ENCODE results near the gene DOCK1.

The DOCK1 gene

DNA sequence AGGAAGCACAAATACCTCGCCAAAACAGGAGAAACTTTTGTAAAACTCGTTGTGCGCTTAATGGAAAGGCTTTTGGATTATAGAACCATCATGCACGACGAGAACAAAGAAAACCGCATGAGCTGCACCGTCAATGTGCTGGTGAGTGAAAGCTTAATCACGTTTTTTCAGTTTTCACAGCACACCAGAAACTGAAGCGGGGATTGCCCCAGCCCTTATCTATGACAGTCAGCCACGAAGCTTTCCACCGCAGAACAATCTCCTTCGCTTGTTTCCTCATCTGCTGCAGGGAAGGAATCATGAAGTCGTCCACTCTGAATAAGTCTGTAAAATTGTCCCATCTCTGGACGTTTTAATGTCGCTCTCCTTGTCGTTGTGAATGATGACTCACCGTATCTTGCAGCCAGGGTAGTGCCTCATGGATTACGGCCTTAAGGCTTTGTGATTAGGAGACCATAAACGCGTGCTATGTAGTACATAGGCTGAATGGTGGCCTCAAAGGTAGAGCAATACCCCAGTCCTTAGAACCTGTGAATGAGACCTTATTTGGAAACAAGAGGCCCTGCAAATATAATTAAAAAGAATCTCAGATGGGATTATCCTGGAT, 468.9 kb downstream of the DOCK1 start:
- no peak for DNase-seq

- no peak for DNase-seq
Measured at GRCh38 chr10:127374901-127375300, 469.7 kb downstream of the DOCK1 start.

GRCh38 chr10:127375461-127375860, 470.2 kb downstream of the DOCK1 start:
- DNase-seq = no peak

DNA sequence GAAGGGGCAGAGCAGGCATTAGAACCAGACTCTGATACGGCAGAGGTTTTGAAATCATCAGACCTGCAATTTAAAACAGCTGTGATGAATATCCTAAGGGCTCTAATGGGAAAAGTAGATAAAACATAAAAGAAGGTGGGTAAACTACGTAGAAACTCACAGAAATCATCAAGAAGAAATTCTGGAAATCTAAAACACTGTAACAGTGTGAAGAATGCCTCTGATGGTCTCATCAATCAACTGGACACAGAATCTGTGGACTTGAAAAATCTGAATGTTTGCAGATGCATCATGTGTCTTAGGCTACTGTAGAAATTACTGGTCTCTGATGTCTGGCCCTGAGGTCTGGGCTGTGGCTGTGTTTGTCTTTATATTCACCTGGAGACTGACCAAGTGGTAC, 470.8 kb downstream of the DOCK1 start:
- no peak for DNase-seq

DNA sequence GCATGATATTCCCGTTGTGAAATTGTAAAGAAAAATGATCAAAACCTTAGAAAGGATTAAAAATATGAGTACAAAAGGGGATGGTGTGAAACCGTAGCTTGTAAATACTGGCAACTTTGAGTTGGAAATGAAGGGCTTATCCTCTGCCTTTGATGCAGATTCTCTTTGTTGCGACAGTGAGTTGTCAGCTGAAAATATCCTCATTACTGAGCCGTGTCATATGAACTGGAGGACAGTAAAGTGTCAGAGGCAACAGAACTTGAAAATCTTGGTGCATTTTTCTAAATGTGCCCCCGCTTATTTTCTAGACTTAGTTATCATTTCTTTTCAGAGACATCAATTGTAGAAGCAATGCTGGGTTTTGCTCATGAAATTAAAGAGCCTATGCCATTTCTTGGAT, 473.4 kb downstream of the DOCK1 start:
- no peak for DNase-seq

- no peak for DNase-seq
Measured at GRCh38 chr10:127384532-127384931, 479.3 kb downstream of the DOCK1 start.

GRCh38 chr10:127385066-127385465, 479.8 kb downstream of the DOCK1 start:
- DNase-seq = no peak

DNA sequence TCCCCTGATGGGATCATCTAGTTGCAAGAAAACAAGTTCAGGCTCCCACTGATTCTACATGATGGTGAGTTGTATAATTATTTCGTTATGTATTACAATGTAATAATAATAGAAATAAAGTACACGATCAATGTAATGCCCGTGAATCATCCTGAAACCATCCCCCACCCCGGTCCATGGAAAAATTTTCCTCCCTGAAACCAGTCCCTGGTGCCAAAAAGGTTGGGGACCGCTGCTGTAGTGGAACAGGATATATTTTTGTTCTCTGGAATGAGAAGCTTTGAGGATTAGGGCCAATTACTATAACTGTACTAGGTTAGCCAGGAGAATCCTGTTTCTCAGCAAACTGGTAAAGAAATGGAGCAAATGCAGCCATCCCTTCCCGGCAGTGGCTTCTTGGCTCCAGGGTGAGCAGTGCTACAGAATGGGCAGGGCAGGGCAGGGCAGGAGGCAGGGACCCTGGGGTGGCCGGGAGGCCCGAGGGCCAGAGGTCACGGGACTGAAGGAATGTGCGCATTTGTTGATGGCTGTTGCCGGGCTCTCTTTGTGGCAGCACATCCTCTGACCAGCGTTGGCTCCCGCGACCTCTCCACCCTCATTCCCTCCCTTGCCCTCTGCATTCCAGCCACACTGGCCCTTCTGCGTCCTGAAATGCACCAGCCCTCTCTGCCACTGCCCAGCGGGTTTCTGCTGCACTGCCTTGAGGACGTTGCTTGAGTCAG, 481.5 kb downstream of the DOCK1 start:
- no peak for DNase-seq

- no peak for DNase-seq
Measured at GRCh38 chr10:127391875-127392274, 486.6 kb downstream of the DOCK1 start.

- no peak for DNase-seq
Measured at GRCh38 chr10:127392351-127393235, 487.4 kb downstream of the DOCK1 start.

DNA sequence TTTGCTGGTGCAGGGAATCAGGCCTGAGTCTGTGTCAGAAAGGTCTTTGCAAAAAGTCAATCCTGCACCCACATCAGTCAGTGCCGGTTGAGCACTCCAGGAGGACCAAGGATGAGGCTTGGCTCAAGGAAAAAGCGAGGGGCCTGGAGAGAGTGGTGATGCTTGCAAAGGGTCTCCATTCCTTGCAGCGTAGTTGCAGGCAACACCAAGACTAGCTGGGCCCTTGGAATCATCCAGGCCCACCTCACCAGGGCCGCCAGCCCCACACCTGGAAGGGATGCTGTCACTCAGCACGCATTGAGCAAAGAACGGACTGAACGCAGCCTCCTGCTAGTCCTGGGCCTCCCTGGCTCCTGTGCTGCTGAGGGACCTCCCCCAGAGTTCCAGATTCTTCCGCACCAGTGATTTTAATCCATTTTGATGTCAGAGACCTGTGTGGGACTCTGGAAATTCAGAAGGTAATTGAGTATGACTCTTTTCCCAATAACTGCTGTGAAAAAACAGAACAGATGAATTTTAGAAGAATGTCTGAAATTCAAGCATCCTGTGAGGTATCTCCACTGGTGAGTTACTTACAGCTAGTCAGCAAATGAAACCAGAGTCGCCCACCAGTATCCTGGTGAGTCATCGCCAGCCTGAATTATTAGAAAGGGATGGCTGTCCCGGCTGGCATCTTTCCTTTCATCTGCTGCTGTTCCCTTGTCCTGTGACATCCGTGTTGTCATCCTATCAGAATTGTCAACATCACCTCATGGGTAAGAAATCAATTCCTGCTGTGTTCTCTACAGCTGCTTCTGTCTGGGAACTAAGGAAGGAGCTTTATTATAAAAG, 493.1 kb downstream of the DOCK1 start:
- peak; percentile 50 for DNase-seq

- DNase-seq = no peak
Measured at GRCh38 chr10:127398971-127399365, 493.7 kb downstream of the DOCK1 start.

GRCh38 chr10:127399668-127400067, 494.4 kb downstream of the DOCK1 start:
- DNase-seq = no peak

- DNase-seq = no peak
Measured at GRCh38 chr10:127400216-127400615, 495.0 kb downstream of the DOCK1 start.

GRCh38 chr10:127402596-127403409, 497.6 kb downstream of the DOCK1 start:
- no peak for DNase-seq

DNA sequence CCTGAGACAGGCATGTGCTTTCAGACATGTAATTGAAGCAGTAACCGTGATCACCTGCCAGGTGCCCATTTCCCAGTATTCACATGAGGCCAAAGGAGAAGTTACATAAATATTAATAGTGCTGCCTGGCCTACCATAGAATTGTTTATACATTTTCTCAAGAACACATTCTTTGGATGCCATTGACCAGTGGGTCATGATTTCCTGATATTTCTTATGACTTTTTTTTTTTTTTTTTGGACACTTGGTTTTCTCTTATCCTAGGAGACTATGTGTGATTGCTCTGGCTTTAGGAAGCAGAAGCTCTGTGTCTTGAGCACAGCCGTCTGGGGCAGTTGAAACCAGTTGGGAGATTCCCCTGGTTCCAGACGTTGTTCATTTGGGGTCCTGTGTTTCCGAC, 500.0 kb downstream of the DOCK1 start:
- DNase-seq = peak; percentile 60

DNA sequence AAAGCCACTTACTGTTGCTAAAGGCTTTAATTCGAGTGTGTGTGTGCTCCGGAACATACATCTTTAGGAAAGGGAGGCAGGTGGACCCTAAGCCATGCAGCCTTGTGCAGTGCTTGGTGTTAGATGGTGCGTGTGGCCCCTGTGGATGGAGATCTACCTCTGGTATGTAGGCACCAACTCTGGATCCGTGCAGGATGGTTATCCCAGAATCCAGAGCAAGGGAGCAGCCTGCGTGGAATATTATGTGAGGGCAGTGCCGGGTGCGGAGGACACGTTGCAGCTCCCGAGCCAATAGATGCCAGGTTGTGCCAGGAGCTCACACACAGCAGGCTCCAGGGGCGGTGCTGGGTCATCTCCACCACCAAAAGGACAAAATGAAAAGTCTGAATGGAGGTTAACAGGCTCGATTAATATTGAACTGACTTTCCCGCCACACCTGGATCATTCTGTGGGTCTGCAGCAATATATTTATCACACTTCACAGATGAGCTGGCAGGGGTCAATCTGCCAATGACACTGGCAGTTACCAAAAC, 500.9 kb downstream of the DOCK1 start:
- no peak for DNase-seq

DNA sequence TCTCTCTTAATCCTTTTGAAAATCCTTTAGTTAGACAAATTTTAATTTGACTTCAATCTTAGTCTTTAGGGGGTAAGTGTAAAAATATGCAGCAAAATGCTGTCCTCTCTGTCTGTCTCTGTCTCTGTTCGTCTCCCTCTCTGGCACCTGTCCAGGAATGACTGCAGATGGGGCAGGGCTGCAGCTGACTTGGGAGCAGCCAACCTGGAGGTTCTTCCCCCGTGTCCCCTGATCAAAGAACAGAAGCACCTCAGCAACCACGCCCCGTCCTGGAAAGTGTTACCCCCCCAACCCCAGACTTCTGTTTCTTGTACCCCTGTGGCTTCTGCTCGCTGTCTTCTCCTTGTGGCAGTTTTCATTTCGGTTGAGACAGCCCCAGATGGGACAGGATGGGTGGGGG, 502.3 kb downstream of the DOCK1 start:
- DNase-seq = no peak

DNA sequence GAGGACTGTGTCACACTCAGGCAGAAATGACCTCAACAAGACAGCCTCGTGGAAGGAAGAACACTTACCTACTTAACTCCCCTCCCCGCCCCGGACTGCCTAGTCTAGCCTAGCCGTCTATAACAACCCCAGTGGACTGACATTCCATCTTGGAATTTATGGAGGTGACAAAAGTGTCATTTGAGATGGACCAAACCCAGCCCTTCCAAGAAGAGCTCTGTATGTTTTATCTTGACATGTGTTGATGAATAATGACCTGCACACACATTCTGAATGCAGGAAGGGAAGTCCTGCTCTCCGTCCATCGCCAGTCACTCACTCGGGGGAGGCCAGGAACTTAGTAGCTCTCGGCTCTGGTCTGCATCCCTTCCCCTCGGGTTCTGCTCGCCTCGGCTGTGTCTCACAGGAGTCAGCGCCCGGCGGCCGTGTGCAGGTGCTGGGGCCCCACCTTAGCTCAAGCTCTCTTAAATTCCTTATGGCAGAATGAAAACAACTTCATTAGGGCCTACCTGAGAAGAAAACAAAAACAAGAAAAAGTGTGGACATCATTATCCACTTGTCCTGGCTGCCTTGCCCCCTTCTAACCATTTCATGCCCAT, 503.0 kb downstream of the DOCK1 start:
- DNase-seq = no peak

DNA sequence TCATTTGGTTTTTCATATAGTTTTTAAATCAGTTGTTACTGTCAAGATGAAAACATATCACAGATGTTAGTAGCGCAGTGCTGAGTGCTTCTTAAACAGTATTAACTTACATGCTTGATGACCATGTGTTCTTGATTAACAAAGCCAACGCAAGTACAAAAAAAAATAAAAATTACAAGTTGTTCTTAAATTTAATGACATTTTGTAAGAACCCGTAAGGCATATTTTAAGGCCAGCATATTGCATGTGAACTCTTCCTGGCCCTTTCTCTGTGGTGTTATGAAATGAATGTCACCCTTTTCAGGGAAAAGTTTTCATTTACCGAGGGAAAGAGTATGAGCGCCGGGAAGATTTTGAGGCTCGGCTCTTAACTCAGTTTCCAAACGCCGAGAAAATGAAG, 503.5 kb downstream of the DOCK1 start:
- no peak for DNase-seq

GRCh38 chr10:127410030-127410429, 504.8 kb downstream of the DOCK1 start:
- DNase-seq = no peak
